SK-N-SH (cell line): ENCODE measurements around the gene GLIS2. TPM values are rescaled to one million over a fixed set of nuclear protein-coding genes. Genes with fewer than 3 reads are reported as not detected.

ENCODE experiments used
- CTCF ChIA-PET: fragments of 300-600, 350-600 bp; formaldehyde crosslinking; extraction: SDS; loops from one replicate; lab custom pipeline; 2021; lab: Yijun Ruan, JAX
- POLR2A ChIA-PET: fragments of 350-600 bp; sonication (Branson Sonifier 250); formaldehyde crosslinking; extraction: SDS; loops from one replicate; lab custom pipeline; 2020; ENCODE audit warnings: antibody characterized with exemption, inconsistent platforms; lab: Yijun Ruan, JAX
- DNase-seq: peaks from one replicate; pipeline ENCODE4 v3.0.0; 2012
- H2AFZ ChIP-seq: fragments of 200-600 bp; sonication (generic); 2 replicates; pipeline ENCODE4 v1.8.1; 2016; ENCODE audit warnings: antibody characterized with exemption, mild to moderate bottlenecking, low read depth
- H3F3A ChIP-seq: fragments of 200-600 bp; sonication (generic); replicated peaks from 2 replicates; pipeline ENCODE3; 2016; ENCODE audit warnings: antibody characterized with exemption, mild to moderate bottlenecking; ENCODE audit not compliant: insufficient read depth
- H3K27ac ChIP-seq, 2 experiments: fragments of 200-500 bp in 1 of 2; fragments of 200-600 bp in 1 of 2; sonication (Bioruptor generic) in 1 of 2; sonication (generic), shearing (Covaris generic) in 1 of 2; 2 replicates each; pipeline versions ENCODE4 v1.5.1 to v1.6.1; 2014 to 2016; ENCODE audit warnings: low read depth in 2 of 2, inconsistent platforms in 1 of 2, low read length in 1 of 2, mild to moderate bottlenecking in 1 of 2, mixed read lengths in 1 of 2
- H3K27me3 ChIP-seq: fragments of 200-600 bp; sonication (generic), shearing (Covaris generic); 2 replicates; pipeline ENCODE4 v1.6.1; 2016; ENCODE audit warnings: mixed run types; ENCODE audit not compliant: insufficient read depth
- H3K36me3 ChIP-seq, 2 experiments: fragments of 200-500 bp in 1 of 2; fragments of 200-600 bp in 1 of 2; sonication (Bioruptor generic) in 1 of 2; sonication (generic) in 1 of 2; replicated peaks in 1 of 2; 2 replicates each; pipeline versions ENCODE3 to v1.5.1; 2014 to 2016; ENCODE audit warnings: low read length in 1 of 2, mild to moderate bottlenecking in 1 of 2; ENCODE audit not compliant: insufficient read depth in 2 of 2, control insufficient read depth in 1 of 2
- H3K4me1 ChIP-seq, 2 experiments: fragments of 200-500 bp in 1 of 2; fragments of 200-600 bp in 1 of 2; sonication (Bioruptor generic) in 1 of 2; sonication (generic), shearing (Covaris generic) in 1 of 2; 2 replicates each; pipeline versions ENCODE4 v1.5.1 to v1.6.1; 2014 to 2016; ENCODE audit warnings: low read depth in 1 of 2, low read length in 1 of 2, mixed run types in 1 of 2; ENCODE audit not compliant: insufficient read depth in 2 of 2, control insufficient read depth in 1 of 2
- H3K4me2 ChIP-seq: fragments of 200-600 bp; sonication (generic), shearing (Covaris generic); 2 replicates; pipeline ENCODE4 v1.6.1; 2017; ENCODE audit warnings: mixed run types
- H3K4me3 ChIP-seq, 2 experiments: fragments of 200-500 bp in 1 of 2; fragments of 200-600 bp in 1 of 2; sonication (Bioruptor generic) in 1 of 2; sonication (generic), shearing (Covaris generic) in 1 of 2; 2 replicates each; pipeline versions ENCODE4 v1.5.1 to v1.8.1; 2014 to 2016; ENCODE audit warnings: low read depth in 2 of 2, inconsistent platforms in 1 of 2, low read length in 1 of 2, mild to moderate bottlenecking in 1 of 2, mixed read lengths in 1 of 2, moderate library complexity in 1 of 2
- H3K79me2 ChIP-seq: fragments of 200-600 bp; sonication (generic); 2 replicates; pipeline ENCODE4 v1.8.1; 2017; ENCODE audit warnings: mild to moderate bottlenecking; ENCODE audit not compliant: insufficient read depth
- H3K9ac ChIP-seq: fragments of 200-600 bp; sonication (generic); 2 replicates; pipeline ENCODE4 v1.6.1; 2017; ENCODE audit warnings: mixed run types
- H3K9me2 ChIP-seq: fragments of 200-600 bp; sonication (generic); 2 replicates; pipeline ENCODE4 v1.6.1; 2017; ENCODE audit warnings: mixed run types
- H3K9me3 ChIP-seq: fragments of 200-600 bp; sonication (generic); 2 replicates; pipeline ENCODE4 v1.6.1; 2017; ENCODE audit warnings: mixed run types, mild to moderate bottlenecking, moderate library complexity
- H4K20me1 ChIP-seq: fragments of 200-600 bp; sonication (generic); 2 replicates; pipeline ENCODE4 v1.6.1; 2017; ENCODE audit warnings: mild to moderate bottlenecking, mixed run types; ENCODE audit not compliant: insufficient read depth
- CTCF ChIP-seq: fragments of 200-600 bp; sonication (generic); IDR thresholded peaks from 2 replicates; pipeline ENCODE4 v1.6.1; 2017; ENCODE audit warnings: antibody characterized with exemption, mild to moderate bottlenecking, moderate library complexity
- FOSL2 ChIP-seq: IDR thresholded peaks from 2 replicates; pipeline ENCODE4 v1.4.0; 2012; ENCODE audit warnings: low read depth, mild to moderate bottlenecking, moderate library complexity, borderline replicate concordance
- FOXM1 ChIP-seq: IDR thresholded peaks from 2 replicates; pipeline ENCODE4 v1.4.0; 2012; ENCODE audit warnings: low read depth, mild to moderate bottlenecking
- IRF3 ChIP-seq: fragments of 150-350 bp; IDR thresholded peaks from 2 replicates; pipeline ENCODE4 v1.6.1; 2016; ENCODE audit warnings: mild to moderate bottlenecking, low read depth, low read length
- MAX ChIP-seq: IDR thresholded peaks from 2 replicates; pipeline ENCODE4 v1.4.0; 2012; ENCODE audit warnings: low read depth
- MEF2A ChIP-seq: IDR thresholded peaks from 2 replicates; pipeline ENCODE4 v1.4.0; 2012; ENCODE audit warnings: low read depth, borderline replicate concordance
- SMC3 ChIP-seq: IDR thresholded peaks from 2 replicates; pipeline ENCODE4 v1.6.1; 2012; ENCODE audit warnings: low read depth, low read length, improper control_type of control experiment
- TCF12 ChIP-seq: IDR thresholded peaks from 2 replicates; pipeline ENCODE4 v1.4.0; 2012
- YY1 ChIP-seq: IDR thresholded peaks from 2 replicates; pipeline ENCODE4 v1.4.0; 2012; ENCODE audit warnings: low read depth, mild to moderate bottlenecking
- WGBS: methylation state at CpG from one replicate; pipeline ENCODE4 v1.1.6; 2017; ENCODE audit warnings: low lambda C conversion rate; 5-methylcytosine and 5-hydroxymethylcytosine counted together
- polyA plus RNA-seq, 3 experiments: library from polyadenylated mRNA; depleted of rRNA; stranded (reverse); fragments of >200 nt; gene quantifications; 2 replicates each; pipeline ENCODE4 v1.2.3, GENCODE V29; 2012

The GLIS2 gene
- polyA plus RNA-seq, 1 of the 3 experiments (the other 2 are of a cell fraction), result 6.5 TPM

DNA sequence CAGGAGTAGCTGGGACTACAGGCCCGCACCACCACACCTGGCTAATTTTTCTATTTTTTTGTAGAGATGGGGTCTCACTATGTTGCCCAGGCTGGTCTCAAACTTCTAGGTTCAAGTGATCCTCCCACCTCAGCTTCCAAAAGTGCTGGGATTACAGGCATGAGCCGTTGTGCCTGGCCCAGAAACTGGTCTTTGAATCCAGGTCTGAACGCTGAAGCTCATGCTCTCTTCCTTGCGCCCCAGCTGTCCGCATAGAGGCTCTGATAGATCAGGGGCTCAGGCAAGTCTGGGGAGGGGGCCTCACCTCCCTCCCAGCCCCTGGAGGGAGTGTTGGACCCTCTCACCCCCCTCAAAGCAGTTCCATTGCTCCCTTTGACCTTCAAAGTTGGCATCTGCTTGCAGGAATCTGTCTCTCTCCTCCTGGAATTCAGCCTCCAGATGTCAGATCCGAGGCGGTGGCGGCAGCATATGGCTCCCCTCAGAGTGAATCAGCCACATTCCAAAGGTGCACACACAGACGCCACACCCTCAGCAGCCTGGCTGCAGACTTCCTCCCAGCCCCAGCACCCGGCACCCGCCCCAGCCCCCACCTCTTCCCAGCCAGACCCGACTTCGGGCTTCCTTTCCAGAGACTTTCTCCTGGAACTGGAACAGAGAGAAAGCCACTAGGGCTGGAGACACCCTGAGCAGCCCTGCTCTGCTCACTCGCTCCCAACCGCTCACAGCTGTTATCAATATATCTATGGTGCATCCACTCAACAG lies 16.9 kb upstream of the GLIS2 start (continued):
- no peak for TF ChIP-seq CTCF
- no peak for TF ChIP-seq IRF3
- TF ChIP-seq MAX, result peak; percentile 69; the same call in 1 of the 2 replicates
- TF ChIP-seq YY1, result peak; percentile 40; the same call in 1 of the 2 replicates
- peak; percentile 97 for TF ChIP-seq TCF12

GRCh38 chr16:4301177-4301576 lies 14.7 kb upstream of the GLIS2 start:
- DNase-seq, result no peak
- Histone ChIP-seq H4K20me1 (no peaks in the 10 kb centered on the region), H3K4me3 (no peak overlapping the region), H3K9ac (no peak overlapping the region), H3K4me1 (peaks cover 5 to 10% of the 10 kb centered on the region in 2 experiments; a peak in 3 of 4 replicates), H3K27me3 (no peaks in the 10 kb centered on the region), H3K4me2 (no peak overlapping the region), H3K27ac (no peak overlapping the region), H3F3A (peaks cover 11% of the 10 kb centered on the region), H3K9me2 (no peaks in the 10 kb centered on the region), H3K9me3 (no peaks in the 10 kb centered on the region), H3K36me3 (no peaks in the 10 kb centered on the region), H3K79me2 (no peaks in the 10 kb centered on the region), H2AFZ (no peak overlapping the region)
- 100% methylated on average over 4 of the region's 4 CpGs for WGBS
- ChIA-PET POLR2A (interaction anchor here (0.6 kb wide), 1 partner anchor 280 kb away, joined by 3 read pairs; no protein-coding TSS in a partner anchor), CTCF (interaction anchor here (1.0 to 1.3 kb wide), 4 partner anchors 12 to 106 kb away, joined by 3 to 5 read pairs (median 4); no protein-coding TSS in a partner anchor)
- TF ChIP-seq FOXM1 (no peak), MEF2A (no peak), IRF3 (no peak), FOSL2 (no peak), SMC3 (no peak)
